HG03159 (cell line): ENCODE results near the gene ACOT6.
A peak's percentile ranks its signal among the peaks of the same experiment; 100 is the strongest.
"Not testable (repeated sequence)": the region's sequence is repeated elsewhere in the genome, so short reads cannot be mapped to it uniquely, and the experiment has no call there.

Experiments
- ATAC-seq: cut with Tn5 transposase; IDR thresholded peaks from one replicate; pipeline ENCODE4 v1.9.1; 2021; ENCODE audit warnings: mild to moderate bottlenecking, moderate library complexity; ENCODE audit not compliant: unreplicated experiment

Gene ACOT6

DNA sequence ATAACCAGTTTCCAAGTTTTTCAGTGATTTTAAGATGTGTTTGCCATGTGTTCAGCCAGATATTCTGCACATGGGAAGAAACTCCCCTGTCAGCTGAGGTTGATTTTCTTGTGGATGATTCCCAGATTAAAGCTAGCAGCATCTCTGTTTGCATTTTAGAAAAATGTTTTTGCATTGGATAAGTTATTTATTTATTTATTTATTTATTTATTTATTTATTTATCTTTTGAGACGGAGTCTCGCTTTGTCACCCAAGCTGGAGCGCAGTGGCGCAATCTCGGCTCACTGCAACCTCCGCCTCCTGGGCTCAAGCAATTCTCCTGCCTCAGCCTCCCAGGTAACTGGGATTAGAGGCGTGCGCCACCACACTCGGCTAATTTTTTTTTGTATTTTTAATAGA, 17.8 kb upstream of the ACOT6 start:
- ATAC-seq: no peak

DNA sequence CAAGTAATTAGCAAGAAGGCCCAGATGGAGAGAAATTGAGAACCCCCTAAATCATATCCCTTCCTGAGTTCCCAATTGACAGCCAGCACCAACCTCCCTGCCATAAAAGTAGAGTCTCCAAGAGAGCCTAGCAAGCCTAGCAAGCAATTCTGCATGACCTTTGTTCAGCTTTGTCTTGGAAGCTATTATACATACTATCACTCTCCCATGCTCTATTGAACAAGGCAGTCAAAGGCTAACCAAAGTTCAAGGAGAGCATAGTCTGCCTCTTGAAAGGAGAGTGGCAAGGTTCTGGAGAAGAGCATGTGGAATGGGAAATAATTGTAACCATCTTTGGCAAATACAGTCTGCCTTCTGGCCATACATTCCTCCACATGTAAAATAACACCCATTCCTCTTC, 12.8 kb upstream of the ACOT6 start:
- no peak for ATAC-seq

DNA sequence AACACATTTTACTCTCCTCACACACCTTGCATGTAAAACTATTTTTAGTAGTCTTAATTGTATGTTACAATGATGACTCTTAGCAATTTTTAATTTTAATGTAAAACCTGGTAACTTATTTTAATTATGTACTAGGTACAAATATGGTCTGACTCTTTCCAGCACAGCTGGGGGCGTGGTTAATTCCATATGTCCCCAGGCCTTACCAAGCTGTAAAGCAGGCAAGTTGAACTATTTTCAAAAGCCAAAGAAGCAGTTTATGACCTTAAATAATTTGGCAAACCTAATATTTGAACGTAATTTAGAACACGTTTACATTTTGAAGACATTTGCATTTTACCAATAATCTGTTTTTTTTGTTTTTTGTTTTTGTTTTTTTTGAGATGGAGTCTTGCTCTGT, 9.3 kb upstream of the ACOT6 start:
- no peak for ATAC-seq

DNA sequence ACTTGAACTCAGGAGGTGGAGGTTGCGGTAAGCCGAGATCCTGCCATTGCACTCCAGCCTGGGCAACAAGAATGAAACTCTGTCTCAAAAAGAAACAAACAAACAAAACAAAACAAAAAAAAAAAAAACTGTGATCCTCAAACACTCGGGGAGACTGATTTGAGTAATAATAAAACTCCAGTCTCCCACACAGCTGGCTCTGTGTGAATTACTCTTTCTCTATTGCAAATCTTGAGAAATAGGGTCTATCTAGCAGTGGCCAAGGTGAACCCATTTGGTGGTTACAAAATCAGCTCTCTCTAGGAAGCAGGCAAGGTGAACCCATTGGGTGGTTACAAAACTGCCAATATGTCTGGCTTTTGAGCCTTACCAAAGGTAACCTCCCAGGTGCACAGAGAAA, 6.0 kb upstream of the ACOT6 start:
- ATAC-seq: no peak

DNA sequence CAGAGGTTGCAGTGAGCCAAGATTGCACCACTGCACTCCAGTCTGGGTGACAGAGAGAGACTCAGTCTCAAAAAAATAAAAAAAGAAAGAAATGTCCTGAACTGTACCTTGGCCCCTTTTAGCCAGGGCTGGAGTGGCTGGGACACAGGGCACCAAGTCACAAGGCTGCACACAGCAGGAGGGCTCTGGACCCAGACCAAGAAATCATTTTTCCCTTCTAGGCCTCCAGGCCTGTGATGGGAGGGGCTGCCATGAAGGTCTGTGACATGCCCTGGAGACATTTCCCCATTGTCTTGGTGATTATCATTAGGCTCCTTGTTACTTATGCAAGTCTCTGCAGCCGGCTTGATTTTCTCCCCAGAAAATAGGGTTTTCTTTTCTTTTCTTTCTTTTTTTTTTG, 5.1 kb upstream of the ACOT6 start:
- no peak for ATAC-seq

DNA sequence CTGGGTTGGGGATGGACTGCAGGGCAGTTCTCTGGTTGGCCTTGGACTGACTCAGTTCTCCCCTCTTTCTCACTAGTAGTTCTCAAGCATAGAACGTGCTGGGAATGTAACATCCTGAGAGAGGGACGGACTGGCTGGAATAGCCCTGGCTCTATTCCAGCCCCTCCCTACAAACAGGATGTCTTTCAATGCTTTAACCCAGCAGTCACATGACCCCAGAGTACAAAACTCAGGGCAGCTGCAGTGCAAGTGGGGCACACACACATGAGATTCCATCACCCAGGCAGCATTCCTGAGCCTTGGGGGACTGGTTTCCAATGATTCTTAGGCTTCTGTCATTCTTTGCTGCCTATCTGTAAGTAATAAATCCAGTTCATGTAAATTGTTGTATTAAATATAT, 1.6 kb upstream of the ACOT6 start:
- ATAC-seq: no peak

DNA sequence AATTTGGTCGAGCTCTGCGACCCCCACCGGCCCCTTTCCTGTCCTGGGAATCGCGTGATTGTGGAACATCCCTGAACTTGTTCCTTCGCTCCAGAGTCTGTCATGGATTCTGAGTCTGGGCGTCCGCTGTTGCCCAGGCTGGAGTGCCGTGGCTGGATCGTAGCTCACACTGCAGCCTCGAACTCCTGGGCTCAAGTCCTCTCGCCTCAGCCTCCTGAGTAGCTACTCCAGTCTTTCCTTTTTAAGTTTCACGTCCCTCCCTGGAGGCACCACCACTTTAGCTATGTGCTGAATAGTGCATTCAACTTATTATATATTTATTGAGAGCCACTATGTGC, 698 bp downstream of the ACOT6 start:
- no peak for ATAC-seq

DNA sequence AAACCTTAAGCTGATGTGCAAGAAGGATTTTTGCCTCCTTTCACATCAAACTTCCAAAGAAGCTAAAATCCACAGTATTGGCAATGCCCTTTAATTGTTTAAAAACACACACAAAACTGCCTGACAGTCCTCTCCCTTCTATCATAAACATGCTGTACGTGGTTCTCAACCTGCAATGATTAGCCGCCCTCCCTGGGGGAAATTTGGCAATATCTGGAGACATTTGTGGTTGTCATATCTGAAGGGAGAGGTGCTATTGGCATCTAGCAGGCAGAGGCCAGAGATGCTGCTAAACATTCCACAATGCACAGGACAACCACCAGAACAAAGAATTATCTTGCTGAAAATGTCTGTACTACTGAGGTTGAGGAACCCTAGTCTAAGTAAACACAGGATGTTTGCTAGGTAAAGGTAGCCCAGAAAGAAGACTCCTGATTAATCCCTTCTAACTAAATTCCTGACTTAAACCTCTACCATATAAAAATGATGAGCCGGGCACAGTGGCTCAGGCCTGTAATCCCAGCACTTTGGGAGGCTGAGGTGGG, 1.2 kb downstream of the ACOT6 start:
- ATAC-seq: no peak

DNA sequence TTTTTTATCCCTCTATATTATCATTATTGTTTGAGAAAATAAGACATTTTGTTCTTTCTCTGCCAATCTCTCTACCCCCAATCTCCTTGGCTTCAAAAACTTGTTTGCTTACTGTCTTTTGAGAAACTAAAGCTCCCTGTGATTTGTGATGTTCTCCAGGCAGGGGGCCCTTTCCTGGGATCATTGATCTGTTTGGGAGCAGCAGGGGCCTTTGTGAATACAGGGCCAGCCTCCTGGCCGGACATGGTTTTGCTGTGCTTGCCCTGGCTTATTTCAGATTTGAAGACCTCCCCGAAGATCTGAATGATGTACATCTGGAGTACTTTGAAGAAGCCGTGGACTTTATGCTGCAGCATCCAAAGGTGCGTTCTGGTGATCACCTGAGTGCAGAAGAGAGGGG, 4.5 kb downstream of the ACOT6 start:
- no peak for ATAC-seq

DNA sequence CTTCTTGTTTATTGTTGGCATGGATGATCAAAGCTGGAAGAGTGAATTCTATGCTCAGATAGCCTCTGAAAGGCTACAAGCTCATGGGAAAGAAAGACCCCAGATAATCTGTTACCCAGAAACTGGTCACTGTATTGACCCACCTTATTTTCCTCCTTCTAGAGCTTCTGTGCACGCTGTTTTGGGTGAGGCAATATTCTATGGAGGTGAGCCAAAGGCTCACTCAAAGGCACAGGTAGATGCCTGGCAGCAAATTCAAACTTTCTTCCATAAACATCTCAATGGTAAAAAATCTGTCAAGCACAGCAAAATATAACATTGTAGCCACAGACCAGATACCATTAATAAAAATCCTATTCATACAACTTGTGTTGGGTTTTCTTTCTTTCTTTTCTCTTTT, 7.2 kb downstream of the ACOT6 start:
- ATAC-seq: no peak

DNA sequence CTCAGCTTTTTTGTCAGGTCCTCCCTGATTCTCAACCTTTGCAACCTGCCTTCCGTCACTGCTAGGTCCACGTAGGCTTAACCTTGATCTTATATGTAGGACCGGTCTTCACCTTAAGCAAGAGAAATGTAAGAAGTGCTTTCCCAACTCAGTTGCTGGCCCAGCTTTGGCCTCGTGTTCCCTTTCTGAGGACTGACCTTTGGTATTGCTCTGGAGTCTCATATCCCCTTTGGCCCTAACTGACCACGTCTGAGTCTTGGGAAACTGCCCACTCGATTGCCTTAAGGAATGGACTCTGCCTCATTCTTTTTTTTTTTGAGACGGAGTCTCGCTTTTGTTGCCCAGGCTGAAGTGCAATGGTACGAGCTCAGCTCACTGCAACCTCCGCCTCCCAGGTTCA, 8.0 kb downstream of the ACOT6 start:
- no peak for ATAC-seq

DNA sequence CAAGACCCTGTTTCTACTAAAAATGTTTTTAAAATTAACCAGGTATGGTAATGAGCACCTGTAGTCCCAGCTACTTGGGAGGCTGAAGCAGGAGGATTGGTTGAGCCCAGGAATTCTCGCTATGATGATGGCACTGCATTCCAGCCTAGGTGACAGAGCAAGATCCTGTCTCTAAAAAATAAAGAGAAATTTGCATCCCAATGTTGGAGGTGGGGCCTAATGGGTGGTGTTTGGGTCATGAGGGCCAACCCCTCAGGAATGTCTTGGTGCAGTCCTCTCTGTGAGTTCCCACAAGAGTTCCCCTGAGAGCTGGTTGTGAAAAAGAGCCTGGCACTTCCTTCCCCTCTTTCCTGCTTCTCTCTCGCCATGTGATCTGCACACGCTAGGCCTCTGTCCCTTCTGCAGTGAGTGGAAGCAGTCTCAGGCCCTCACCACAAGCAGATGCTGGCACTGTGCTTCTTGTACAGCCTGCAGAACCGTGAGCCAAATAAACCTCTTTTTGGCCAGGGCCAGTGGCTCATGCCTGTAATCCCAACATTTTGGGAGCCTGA, 11.3 kb downstream of the ACOT6 start:
- ATAC-seq: no peak

DNA sequence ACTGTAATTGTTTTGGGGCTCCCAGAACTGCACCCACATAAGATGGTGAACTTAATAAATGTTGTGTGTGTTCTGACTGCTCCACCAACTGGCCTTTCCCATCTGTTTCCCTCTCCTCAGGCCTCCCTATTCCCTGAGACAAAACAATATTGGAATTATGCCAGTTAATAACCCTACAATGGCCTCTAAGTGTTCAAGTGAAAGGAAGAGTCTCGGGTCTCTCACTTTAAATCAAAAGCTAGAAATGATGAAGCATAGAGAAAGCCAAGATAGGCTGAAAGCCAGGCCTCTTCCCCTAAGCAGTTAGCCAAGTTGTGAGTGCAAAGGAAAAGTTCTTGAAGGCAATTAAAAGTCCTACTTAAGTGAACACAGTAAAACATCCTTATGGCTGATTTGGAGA, 13.4 kb downstream of the ACOT6 start:
- ATAC-seq: no peak

DNA sequence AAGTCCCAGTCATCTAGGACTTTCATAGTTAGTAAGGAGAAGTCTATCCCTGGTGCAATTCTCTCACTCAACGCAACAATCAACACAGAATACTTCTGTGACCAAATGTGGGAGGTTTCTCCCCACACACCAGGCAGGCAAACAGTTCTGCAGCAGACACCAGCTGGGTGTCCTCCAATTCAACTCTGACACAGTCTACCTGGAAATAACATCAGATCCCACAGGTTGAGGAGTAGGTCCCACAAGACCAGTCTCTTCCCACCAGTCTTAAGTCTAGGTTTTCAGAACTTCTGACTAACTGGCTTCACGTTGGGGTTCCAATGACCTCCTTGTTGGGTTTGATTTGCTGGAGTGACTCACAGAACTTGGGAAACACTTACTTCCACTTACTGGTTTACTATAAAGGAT, 14.8 kb downstream of the ACOT6 start:
- ATAC-seq: no peak

DNA sequence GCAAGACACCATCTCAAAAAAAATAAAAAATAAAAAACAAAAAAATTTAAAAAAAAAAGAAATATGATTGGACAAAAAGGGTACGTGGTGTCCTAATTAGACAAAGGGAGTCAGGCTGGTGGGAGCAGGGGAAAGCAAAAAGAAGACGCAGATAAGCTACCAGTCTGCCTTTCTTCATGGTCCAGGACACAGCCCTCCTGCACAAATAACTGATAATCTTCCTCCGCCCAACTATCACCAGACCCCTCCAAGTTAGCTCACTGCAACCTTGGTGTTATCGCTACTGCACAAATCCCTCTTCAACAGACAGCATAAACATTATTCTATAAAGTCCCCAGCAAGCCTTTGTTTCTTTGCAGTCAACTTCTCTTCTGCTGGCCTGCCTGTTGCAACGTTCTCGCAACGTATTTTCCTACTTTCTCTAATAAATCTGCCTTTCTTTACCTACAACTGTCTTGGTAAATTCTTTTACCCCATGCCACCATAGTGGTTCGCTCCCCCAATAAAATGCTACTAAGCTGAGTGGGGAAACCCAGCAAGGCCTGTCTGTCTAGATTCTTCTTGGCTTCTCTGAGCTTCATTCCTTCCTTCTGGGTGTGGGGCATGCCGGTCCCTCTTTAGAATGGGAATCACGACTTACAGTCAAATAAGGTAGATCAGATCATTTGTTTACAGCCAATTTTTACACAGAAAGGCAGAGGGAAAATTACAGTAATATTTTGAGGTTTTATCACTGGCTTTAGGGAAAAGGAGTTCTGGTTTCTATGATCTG, 17.9 kb downstream of the ACOT6 start:
- no peak for ATAC-seq

DNA sequence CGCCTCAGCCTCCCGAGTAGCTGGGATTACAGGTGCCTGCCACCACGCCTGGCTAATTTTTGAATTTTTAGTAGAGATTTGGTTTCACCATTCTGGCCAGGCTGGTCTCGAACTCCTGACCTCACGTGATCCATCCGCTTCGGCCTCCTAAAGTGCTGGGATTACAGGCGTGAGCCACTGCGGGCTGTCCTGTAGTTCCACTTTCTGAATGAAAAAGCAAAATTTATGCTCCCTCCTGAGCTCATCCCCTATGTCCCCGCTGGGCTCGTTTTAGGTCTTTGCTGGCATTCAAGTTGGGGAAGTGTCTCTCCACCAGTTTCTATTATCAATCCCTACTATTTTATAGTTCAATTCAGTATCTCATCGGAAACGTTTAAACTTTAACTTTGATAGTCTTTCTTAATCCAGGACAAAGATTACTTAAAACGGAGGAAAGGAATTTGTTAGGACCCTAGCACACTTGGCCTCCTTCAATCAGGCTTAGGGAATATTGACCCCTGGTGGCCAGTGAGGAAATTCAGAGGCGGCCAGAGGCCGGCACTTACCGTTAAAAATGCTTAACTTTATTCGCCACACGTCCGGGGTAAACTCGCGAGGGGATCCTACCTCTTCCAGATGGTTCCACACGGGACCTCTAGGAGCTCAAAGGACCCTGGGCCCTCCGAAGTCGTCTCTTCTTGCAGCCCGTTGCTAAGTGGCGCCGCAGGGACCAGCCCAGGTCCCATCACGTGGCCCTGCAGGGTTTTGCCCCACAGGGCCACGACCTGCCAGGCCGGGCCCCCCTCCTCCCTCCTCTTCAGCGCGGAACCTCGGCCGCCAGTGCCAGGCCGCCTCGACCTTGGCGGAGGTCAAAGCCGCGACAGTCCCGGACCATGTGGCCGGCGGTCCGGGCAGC, 21.0 kb downstream of the ACOT6 start:
- peak; percentile 52 for ATAC-seq

DNA sequence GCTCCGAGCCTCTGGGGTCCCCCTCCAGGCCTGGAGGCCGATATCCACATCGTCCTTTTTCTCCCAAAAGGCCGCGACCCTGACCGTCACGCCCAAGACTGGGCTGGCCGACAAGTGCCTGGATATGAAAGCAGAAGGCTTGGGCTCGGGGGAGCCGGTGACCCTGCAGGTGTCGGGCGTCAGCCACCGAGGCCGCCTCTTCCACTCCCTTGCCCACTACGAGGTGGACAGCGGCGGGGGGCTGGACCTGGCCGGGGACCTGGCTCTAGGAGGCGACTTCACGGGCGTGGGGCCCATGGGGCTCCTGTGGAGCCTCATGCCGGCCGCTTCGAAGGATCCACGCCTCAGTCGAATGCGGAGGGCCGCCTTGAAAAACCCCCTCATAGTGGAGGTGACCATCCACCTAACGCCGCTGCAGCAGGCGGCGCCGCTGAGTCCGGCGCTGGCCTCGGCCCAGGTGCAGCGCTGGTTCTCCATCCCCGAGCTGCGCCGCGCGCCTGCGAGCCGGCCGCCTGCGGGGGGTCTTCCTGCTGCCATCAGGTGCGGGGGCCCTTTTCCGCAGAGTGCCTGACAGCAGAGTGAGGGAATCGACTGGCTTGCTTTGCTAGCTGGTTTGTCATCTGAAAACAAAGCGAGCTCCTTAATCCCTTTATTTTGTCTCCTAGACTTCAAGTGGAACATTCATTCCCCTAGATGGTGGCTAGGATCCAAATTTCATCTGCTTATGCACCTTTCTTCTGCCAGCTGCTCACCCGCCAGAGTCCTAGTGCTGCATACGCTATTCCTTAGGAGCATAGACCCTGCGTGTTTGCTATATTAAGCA, 21.9 kb downstream of the ACOT6 start:
- no peak for ATAC-seq

DNA sequence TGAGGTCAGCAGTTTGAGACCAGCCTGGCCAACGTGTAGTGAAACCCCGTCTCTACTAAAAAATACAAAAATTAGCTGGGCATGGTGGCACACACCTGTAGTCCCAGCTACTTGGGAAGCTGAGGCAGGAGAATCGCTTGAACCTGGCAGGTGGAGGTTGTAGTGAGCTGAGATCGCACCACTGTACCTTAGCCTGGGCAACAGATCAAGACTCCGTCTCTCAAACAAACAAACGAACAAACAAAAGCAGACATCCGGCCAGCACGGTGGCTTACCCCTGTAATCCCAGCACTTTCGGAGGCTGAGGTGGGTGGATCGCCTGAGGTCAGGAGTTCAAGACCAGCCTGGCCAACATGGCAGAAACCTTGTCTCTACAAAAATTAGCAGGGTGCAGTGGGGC, 24.0 kb downstream of the ACOT6 start:
- ATAC-seq: not testable (repeated sequence)

DNA sequence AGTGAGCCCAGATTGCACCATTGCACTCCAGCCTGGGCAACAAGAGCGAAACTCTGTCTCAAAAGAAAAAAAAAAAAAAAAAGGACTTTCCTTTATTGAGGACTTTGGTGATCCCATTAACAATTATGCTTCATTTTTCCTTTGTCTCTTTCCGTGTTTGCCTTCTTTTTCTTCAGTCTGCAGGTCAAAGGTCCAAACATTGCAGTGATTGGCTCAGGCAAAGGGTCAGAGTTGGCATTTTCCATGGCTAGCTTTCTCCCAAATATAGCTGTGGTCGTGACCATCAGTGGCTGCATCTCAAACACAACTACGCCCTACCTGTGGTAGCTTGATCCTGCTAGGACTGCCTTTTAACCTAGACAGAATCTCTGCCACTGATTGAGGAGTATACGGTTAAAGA, 25.5 kb downstream of the ACOT6 start:
- no peak for ATAC-seq

DNA sequence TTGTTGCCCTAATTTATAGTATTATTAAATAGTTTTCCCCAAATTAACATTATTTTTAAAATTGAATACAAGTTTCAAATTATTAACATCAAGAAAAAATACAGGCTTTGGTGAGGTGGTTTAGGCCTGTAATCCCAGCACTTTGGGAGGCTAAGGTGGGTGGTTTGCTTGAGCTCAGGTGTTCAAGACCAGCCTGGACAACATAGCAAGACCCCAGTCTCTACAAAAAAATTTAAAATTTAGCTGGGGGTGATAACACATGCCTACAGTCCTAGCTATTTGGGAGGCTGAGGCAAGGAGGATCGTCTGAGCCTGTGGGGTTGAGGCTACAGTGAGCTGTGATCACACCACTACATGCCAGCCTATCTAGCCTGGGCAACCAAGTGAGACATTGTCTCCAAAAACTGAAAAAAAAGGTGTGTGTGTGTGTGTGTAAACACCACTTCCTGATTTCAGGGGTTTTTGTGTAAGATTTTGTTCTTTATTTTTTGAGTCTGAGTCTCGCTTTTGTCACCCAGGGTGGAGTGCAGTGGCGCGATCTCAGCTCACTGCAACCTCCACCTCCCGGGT, 28.6 kb downstream of the ACOT6 start:
- ATAC-seq: no peak
